ENCODE data around the gene HSF5. TPM values are rescaled to one million over a fixed set of nuclear protein-coding genes. Genes with fewer than 3 reads are reported as not detected.

HSF5 gene
- total RNA-seq, 1 donor from 2014 or later: under 0.01 TPM

DNA sequence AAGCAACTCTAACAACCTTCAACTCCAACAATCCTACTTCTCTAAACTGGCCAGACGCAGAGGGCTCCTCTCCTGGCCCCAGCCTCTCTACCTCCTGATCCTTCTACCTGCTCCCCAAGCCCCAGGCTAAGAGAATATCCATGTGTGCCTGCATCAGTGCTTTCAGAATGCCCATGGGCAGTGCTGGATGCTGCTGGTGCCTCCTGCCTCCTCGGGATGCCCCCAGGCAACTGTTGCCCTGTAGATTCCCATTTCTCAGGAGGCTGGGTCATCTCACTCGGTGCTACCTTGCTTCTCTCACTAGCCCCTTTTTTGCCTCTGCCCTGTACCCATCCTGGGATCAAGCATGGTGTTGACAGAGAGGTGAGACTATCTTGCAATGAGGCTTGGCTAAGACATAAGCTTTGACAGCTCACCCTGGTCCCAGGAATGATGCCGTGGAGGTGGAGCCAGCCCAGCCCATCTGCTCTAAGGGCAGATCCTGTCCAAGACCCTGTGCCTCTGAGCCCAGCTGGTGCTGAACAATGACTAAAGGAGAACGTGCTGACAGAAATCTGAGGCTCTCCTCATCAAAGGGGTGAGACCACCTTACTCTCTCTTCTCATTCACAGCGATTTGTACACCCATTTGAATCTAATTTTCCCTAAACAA, 116.8 kb downstream of the HSF5 start:
- no peak for DNase-seq (ENCODE audit: low read depth in 2 of 2)

DNA sequence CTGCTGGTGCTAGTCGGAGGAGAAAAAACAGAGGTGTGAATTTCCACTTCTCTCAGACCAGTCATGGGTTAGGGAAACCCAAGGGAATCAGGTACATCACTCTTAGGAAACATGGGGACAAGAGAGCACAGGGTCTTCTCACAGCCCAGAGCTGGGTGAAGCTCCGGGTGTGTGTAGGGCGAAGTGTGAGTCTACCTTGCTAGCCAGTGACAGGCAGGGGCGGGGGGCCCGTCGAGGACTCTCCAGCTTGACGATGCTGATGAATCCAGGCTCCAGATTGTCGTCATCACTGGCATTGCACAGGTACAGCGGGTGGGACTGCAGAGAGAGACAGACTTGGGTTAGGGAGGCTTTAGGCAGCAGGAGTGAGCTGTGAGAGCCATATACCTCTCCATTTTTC, 117.5 kb downstream of the HSF5 start:
- DNase-seq (ENCODE audit: low read depth in 2 of 2): no peak

- no peak for DNase-seq (ENCODE audit: low read depth in 2 of 2)
Measured at GRCh38 chr17:58370309-58370708, 117.9 kb downstream of the HSF5 start.

Other genes with a start within 250 kb of the HSF5 start
- gene LPO, start 249.8 kb downstream of the HSF5 start, total RNA-seq: not detected in 2 replicates
- gene MPO, start 207.5 kb downstream of the HSF5 start, total RNA-seq: 0.22 TPM in 1 of 2 replicates, not detected in the other
- under 0.01 TPM in 1 of 2 replicates, not detected in the other for gene TSPOAP1, start 159.6 kb downstream of the HSF5 start, total RNA-seq
- 50.8 and 55.0 TPM in 2 replicates for gene SUPT4H1, start 136.2 kb downstream of the HSF5 start, total RNA-seq
- gene RNF43, start 70.9 kb downstream of the HSF5 start, total RNA-seq: under 0.01 TPM in 1 of 2 replicates, not detected in the other
- 22.2 and 29.0 TPM in 2 replicates for gene MTMR4, start 26.2 kb upstream of the HSF5 start, total RNA-seq
- under 0.01 TPM in 1 of 2 replicates, not detected in the other for gene TEX14, start 203.6 kb upstream of the HSF5 start, total RNA-seq
- gene RAD51C, start 204.2 kb upstream of the HSF5 start, total RNA-seq: 12.2 and 14.7 TPM in 2 replicates

Measured in lung microvascular endothelial cell (primary cell).